ENCODE measurements around the gene ZNF408.

GRCh38 chr11:46693597-46694012 is 7.2 kb upstream of the ZNF408 start:
- TF ChIP-seq CTCF (IDR thresholded peaks at IDR 0.05) (no peak), POLR2A (IDR thresholded peaks at IDR 0.05) (no peak)
